Neural progenitor cell (in vitro differentiated cells): ENCODE data around the gene NGB. TPM values are rescaled to one million over a fixed set of nuclear protein-coding genes. Genes with fewer than 3 reads are reported as not detected.

Experiments
- DNase-seq: peaks from one replicate; pipeline ENCODE4 v3.0.0-alpha.2; 2016; ENCODE audit warnings: low spot score
- H2AFZ ChIP-seq: fragments of 200-600 bp; sonication (generic); replicated peaks from 2 replicates; pipeline ENCODE4 v1.6.1; 2016; ENCODE audit warnings: antibody characterized with exemption
- H3F3A ChIP-seq: fragments of 200-600 bp; sonication (generic); 2 replicates; pipeline ENCODE4 v1.6.1; 2016; ENCODE audit warnings: antibody characterized with exemption, low read depth
- H3K27ac ChIP-seq: fragments of 200-600 bp; sonication (generic); 2 replicates; pipeline ENCODE4 v1.5.1; 2016; ENCODE audit warnings: mild to moderate bottlenecking
- H3K27me3 ChIP-seq: fragments of 200-600 bp; sonication (generic); 2 replicates; pipeline ENCODE4 v1.6.1; 2016; ENCODE audit warnings: mild to moderate bottlenecking, moderate library complexity
- H3K36me3 ChIP-seq: fragments of 200-600 bp; sonication (generic); 2 replicates; pipeline ENCODE4 v1.5.1; 2016
- H3K4me1 ChIP-seq: fragments of 200-600 bp; sonication (generic); 2 replicates; pipeline ENCODE4 v1.6.1; 2016; ENCODE audit warnings: mixed run types
- H3K4me2 ChIP-seq: fragments of 200-600 bp; sonication (generic); 2 replicates; pipeline ENCODE4 v1.6.1; 2016
- H3K4me3 ChIP-seq: fragments of 200-600 bp; sonication (generic); 2 replicates; pipeline ENCODE4 v1.5.1; 2016
- H3K79me2 ChIP-seq: fragments of 200-600 bp; sonication (generic); 2 replicates; pipeline ENCODE4 v1.6.1; 2016; ENCODE audit warnings: low read depth
- H3K9ac ChIP-seq: fragments of 200-600 bp; sonication (generic); 2 replicates; pipeline ENCODE4 v1.6.1; 2016
- H3K9me3 ChIP-seq: fragments of 200-600 bp; sonication (generic); 2 replicates; pipeline ENCODE4 v1.5.1; 2016; ENCODE audit warnings: low read depth
- H4K20me1 ChIP-seq: fragments of 200-600 bp; sonication (generic); 2 replicates; pipeline ENCODE4 v1.6.1; 2016; ENCODE audit warnings: low read depth
- H3K27ac Mint-ChIP-seq: 3 replicates; pipeline ENCODE4 v1.8.0; 2021; ENCODE audit warnings: mixed read lengths
- H3K27me3 Mint-ChIP-seq: 2 replicates; pipeline ENCODE4 v1.8.0; 2022; ENCODE audit warnings: low read depth, mild to moderate bottlenecking, inconsistent platforms, moderate library complexity, mixed read lengths; ENCODE audit not compliant: insufficient read depth
- H3K36me3 Mint-ChIP-seq: 3 replicates; pipeline ENCODE4 v1.8.0; 2021; ENCODE audit warnings: mixed read lengths
- H3K4me1 Mint-ChIP-seq: 3 replicates; pipeline ENCODE4 v1.8.0; 2021; ENCODE audit warnings: mixed read lengths
- H3K4me3 Mint-ChIP-seq: 3 replicates; pipeline ENCODE4 v1.8.0; 2021; ENCODE audit warnings: mild to moderate bottlenecking, moderate library complexity, mixed read lengths
- H3K9me3 Mint-ChIP-seq: 3 replicates; pipeline ENCODE4 v1.8.0; 2020; ENCODE audit warnings: mixed read lengths
- CTCF ChIP-seq: fragments of 200-600 bp; sonication (generic); IDR thresholded peaks from 2 replicates; pipeline ENCODE4 v1.5.1; 2017; ENCODE audit warnings: antibody characterized with exemption, mild to moderate bottlenecking
- EZH2 ChIP-seq: fragments of 200-600 bp; sonication (generic); IDR thresholded peaks from 2 replicates; pipeline ENCODE4 v1.6.1; 2017; ENCODE audit warnings: antibody characterized with exemption, mild to moderate bottlenecking, moderate library complexity
- EZH2phosphoT487 ChIP-seq: fragments of 200-600 bp; sonication (generic); IDR thresholded peaks from 2 replicates; pipeline ENCODE4 v1.6.1; 2017; ENCODE audit warnings: antibody characterized with exemption
- total RNA-seq: library from RNA; depleted of rRNA; stranded (reverse); fragments of >200 nt; gene quantifications from 2 replicates; pipeline ENCODE4 v1.2.3, GENCODE V29; 2015; ENCODE audit warnings: low replicate concordance

Gene NGB
- total RNA-seq, 1 donor from 2014 or later: not detected

- peak overlapping the region; percentile 10 for H3K4me2 ChIP-seq
- no peaks in the 10 kb centered on the region for H3K9me3 ChIP-seq
- H2AFZ ChIP-seq: no peak overlapping the region
- peak; percentile 66 for DNase-seq
- Mint-ChIP-seq H3K9me3 (no peaks in the 10 kb centered on the region), H3K27ac (peak overlapping the region; percentile 50), H3K27me3 (peaks cover 4% of the 10 kb centered on the region), H3K4me1 (peaks cover 23% of the 10 kb centered on the region), H3K36me3 (no peaks in the 10 kb centered on the region), H3K4me3 (no peak overlapping the region)
- H3K4me3 ChIP-seq: no peak overlapping the region
- TF ChIP-seq CTCF: no peak
- no peak for TF ChIP-seq EZH2
- TF ChIP-seq EZH2phosphoT487: no peak
- no peak overlapping the region for H3K9ac ChIP-seq
- peaks cover 22% of the 10 kb centered on the region for H3K4me1 ChIP-seq
- H3K27me3 ChIP-seq: no peaks in the 10 kb centered on the region
- no peaks in the 10 kb centered on the region for H3K36me3 ChIP-seq
- no peaks in the 10 kb centered on the region for H3K79me2 ChIP-seq
- H3K27ac ChIP-seq: no peak overlapping the region
- peaks cover 12% of the 10 kb centered on the region for H3F3A ChIP-seq
- no peaks in the 10 kb centered on the region for H4K20me1 ChIP-seq
Observed at GRCh38 chr14:77222546-77223225, 48.3 kb downstream of the NGB start.

DNA sequence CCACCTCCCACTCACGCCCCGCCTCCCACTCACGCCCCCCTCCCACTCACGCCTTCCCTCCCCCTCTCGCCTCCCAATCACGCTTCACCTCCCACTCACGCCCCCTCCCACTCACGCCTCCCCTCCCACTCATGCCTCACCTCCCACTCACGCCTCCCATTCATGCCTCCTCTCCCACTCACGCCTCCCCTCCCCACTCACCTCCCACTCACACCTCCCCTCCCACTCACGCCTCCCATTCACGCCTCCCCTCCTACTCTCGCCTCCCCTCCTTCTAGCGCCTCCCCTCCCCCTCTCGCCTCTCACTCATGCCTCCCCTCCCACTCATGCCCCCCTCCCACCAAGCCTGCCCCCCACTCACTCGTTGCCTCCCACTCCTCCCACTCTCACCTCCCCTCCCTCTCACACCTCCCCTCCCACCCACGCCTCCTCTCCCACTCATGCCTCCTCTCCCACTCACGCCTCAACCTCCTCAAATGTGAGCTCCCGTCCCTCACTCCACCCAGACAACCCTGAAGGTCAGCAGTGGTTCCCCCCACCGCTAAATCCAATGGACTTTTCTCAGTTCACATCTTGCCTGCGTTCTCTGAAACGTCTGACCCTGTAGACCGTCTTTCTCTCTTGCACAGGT is 49.6 kb downstream of the NGB start:
- H3K27ac Mint-ChIP-seq: no peak overlapping the region
- no peak overlapping the region for H3K4me2 ChIP-seq
- H3K36me3 Mint-ChIP-seq: no peaks in the 10 kb centered on the region
- H3K4me3 ChIP-seq: no peak overlapping the region
- H2AFZ ChIP-seq: no peak overlapping the region
- peaks cover 12% of the 10 kb centered on the region for H3F3A ChIP-seq
- peaks cover 22% of the 10 kb centered on the region for H3K4me1 ChIP-seq
- H3K27me3 Mint-ChIP-seq: peaks cover 8% of the 10 kb centered on the region
- no peaks in the 10 kb centered on the region for H4K20me1 ChIP-seq
- no peaks in the 10 kb centered on the region for H3K9me3 Mint-ChIP-seq
- H3K4me1 Mint-ChIP-seq: peaks cover 21% of the 10 kb centered on the region
- TF ChIP-seq EZH2 (no peak), EZH2phosphoT487 (no peak), CTCF (no peak)
- H3K9ac ChIP-seq: no peak overlapping the region
- no peaks in the 10 kb centered on the region for H3K9me3 ChIP-seq
- DNase-seq: no peak
- no peaks in the 10 kb centered on the region for H3K79me2 ChIP-seq
- H3K27me3 ChIP-seq: no peaks in the 10 kb centered on the region
- no peak overlapping the region for H3K27ac ChIP-seq
- no peak overlapping the region for H3K4me3 Mint-ChIP-seq
- H3K36me3 ChIP-seq: no peaks in the 10 kb centered on the region

DNA sequence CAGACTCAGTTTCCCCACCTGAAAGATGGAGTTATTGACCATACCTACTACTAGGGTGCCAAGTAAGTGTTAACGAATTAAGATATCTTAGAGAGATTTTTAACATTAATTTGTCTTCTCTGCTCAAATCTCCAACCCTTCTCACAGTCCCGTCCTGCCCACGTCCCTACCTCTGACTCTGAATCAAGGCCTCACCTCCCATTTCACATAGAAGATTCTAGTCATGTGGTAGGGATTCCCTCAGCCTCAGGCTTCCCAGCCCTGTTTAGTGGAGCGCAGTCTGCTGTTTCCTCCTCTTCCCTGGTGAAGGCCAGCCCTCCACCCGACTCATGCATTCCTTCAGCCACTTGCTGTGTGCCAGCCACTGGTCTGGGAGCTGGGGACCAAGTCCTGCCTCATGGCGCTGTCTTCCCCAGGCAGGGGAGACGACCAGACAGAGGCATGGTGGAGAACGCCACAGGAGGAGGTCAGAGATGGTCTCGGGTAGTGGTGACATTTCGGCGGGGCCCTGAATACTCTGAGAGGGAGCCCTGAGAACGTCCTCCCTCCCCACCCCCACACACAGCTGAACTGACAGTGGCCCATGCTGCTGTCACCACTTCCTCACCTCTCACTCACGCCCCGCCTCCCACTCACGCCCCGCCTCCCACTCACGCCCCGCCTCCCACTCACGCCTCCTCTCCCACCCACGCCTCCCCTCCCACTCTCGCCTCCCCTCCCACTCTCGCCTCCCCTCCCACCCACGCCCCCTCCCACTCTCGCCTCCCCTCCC is 50.6 kb downstream of the NGB start:
- peaks cover 12% of the 10 kb centered on the region for H3F3A ChIP-seq
- H2AFZ ChIP-seq: no peak overlapping the region
- no peak overlapping the region for H3K4me2 ChIP-seq
- no peak overlapping the region for H3K9ac ChIP-seq
- H3K4me3 ChIP-seq: no peak overlapping the region
- H3K4me1 Mint-ChIP-seq: peaks cover 18% of the 10 kb centered on the region
- H3K27me3 Mint-ChIP-seq: peaks cover 13% of the 10 kb centered on the region
- H3K9me3 ChIP-seq: no peaks in the 10 kb centered on the region
- H4K20me1 ChIP-seq: no peaks in the 10 kb centered on the region
- DNase-seq: no peak
- H3K27me3 ChIP-seq: no peaks in the 10 kb centered on the region
- no peaks in the 10 kb centered on the region for H3K79me2 ChIP-seq
- no peaks in the 10 kb centered on the region for H3K36me3 Mint-ChIP-seq
- H3K27ac Mint-ChIP-seq: no peak overlapping the region
- H3K36me3 ChIP-seq: no peaks in the 10 kb centered on the region
- no peaks in the 10 kb centered on the region for H3K9me3 Mint-ChIP-seq
- H3K4me3 Mint-ChIP-seq: peak overlapping the region; percentile 68
- no peak overlapping the region for H3K27ac ChIP-seq
- H3K4me1 ChIP-seq: peaks cover 22% of the 10 kb centered on the region
- no peak for TF ChIP-seq CTCF
- no peak for TF ChIP-seq EZH2phosphoT487
- TF ChIP-seq EZH2: no peak
